Stimulated activated CD4-positive, alpha-beta T cell treated with anti-CD3 and anti-CD28 coated beads, Interleukin-15, amount 100 ng/mL, for 48 hours (primary cell): ENCODE measurements around the gene SEC22C.

ENCODE experiments used
- DNase-seq, 2 donors: peaks; one replicate each; pipeline ENCODE4 v3.0.0-alpha.2; 2020; ENCODE audit warnings: low read depth in 2 of 2

Gene SEC22C

DNA sequence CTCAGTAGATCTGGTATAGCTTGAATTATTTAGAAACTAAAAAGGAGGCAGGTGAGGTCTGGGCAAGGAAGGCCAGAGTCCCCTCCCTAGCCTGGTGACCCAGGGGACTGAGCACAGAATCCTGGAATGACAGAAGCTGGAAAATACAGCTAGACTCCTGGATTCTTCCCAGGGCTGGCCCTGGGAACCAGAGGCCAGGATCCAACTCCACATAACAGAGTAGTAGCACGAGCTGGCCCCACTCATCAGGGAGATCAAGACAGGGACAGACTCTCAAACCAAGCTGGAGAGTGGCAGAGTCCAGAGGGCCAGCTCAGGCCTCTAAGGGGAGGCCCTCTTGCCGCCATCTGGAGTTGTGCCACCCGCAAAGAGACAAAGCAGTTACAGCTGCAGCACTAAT, 68.6 kb downstream of the SEC22C start:
- no peak for DNase-seq

DNA sequence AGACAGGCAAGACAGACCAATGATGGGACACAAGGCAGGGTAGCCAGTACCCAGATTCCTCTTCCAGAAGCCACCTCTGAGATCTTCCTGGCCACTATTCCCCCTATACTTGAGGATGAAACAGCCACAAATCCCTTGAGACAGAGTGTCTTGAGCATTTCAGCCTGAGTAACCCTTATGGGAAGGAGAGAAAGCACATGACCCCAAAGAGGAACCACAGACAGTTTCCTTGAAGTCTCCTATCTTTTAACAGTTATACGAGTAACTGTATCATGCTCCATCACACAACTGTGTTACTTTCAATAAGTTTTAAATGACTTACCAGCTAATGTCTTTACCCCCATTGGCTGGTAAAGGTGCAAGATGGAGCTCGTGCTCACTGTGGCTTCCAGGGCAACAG, 70.0 kb downstream of the SEC22C start:
- no peak for DNase-seq

DNA sequence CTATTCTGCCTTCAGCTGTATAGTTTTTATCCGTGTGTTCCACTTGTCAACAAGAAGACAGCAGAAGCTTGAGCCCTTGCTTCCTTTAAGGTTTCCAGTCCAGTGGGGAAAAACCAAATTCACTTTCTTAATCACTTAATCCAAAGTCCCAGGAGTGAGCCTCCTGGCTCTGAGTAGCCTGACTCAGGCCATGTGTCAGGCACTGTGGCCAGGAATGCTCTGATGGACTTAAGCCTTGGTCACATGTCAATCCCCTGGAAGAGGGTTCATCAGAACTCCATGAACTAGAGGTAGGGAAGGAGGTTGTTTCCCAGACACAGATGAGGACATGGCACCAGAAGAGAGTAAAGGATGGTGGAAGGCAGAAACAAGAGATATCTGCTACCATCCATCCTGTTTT, 70.6 kb downstream of the SEC22C start:
- DNase-seq = no peak

DNA sequence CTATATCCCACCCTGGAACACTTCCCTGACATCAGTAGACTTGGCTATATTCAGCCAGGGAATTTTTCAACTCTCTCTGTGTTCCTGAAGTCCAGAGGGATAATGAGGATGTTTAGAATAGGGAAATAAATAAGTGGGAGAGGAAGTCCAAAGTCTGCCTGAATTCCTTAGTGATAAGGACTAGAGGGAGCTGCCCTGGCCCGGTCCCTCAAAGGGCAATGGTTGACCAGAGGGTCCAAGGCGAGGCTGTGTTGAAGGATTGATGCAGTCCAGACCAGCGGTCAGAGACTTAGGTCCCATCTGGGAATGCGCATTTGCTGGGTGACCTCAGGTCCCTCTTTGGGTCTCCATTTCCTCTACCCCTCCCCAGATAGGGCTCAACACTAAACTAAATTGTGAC, 71.4 kb downstream of the SEC22C start:
- no peak for DNase-seq

DNA sequence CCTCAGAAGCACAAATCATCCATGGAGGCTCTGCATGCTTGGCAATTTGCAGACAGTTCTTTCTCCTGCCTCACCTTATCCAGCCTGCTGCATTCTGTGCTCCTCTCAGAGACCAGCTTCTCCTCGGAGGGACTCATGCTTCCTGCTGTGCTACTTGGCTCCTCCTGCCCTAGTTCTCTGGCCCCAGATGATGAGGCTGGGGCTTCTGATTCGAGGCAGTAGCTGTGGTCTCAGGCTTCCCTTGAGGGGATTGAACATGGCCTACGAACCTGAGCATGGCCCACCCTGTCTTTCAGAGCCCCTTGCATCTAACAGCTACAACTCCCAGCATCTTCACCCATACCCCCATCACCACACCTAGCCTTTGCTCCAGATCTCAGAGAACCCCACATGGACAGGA, 72.7 kb downstream of the SEC22C start:
- DNase-seq = no peak

DNA sequence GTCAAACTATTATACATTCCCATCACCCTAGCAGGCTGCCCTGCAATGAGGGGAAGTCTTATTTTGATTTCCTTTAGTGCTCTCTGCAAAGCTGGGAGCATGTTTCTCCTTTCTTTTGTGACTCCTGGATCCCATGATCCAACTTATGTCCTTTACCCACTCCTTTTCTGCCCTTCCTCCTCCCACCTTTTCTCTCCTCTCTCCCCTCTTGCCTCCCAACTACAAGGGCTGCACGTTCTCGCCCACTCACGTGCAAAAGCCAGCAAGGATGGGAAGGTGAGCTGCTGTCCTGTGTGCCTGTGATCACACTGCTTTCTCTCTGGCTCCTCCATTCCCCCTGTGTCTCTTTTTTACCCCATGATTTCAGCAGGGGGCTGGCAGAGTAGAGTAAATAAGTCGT, 73.2 kb downstream of the SEC22C start:
- DNase-seq = no peak

DNA sequence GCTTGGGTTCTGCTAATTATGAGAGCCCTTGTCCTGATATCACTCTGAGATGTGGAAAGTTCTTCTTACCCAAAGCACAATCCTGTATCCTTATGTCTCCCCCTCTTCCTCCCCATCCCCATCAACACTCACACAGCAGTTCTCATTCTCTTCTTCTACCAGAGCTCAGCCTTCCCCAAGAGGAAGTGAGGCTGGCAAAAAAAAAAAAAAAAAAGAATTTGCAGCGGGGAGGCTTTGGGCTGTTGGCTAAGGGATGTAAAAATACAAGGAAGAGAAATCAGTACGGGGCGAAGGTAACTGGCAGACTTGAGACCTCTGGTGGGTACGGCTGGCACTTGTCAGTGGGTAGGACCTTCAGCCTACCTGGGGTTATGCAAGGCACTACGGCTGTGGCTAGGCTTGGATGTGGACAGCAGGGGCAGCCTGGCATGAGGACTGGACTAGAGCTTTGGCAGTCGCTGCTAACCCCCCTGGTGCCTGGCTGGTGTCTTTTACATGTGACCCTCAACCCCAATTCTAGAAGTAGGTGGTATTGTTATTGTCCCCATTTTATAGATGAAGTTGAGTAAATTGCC, 73.9 kb downstream of the SEC22C start:
- no peak for DNase-seq

DNA sequence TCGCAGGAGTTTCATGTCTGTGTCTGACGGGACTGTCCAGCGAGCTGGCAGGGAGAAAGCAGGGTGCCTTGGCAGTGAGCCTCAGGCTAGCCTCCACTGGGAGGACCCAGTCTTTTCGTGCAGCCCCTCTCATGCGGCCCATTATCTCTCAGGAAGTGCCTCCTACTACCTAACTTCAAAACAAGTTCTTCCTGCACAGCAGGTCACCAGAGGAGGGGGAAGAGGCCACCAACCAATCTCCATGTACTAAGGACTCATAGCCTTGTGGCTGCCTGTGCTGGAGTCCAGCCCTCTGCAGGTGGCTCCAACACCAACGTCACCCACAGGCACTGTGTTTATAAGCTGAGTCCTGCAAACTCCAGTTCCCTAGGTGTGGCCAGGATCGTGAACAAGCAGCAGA, 74.5 kb downstream of the SEC22C start:
- DNase-seq = no peak

DNA sequence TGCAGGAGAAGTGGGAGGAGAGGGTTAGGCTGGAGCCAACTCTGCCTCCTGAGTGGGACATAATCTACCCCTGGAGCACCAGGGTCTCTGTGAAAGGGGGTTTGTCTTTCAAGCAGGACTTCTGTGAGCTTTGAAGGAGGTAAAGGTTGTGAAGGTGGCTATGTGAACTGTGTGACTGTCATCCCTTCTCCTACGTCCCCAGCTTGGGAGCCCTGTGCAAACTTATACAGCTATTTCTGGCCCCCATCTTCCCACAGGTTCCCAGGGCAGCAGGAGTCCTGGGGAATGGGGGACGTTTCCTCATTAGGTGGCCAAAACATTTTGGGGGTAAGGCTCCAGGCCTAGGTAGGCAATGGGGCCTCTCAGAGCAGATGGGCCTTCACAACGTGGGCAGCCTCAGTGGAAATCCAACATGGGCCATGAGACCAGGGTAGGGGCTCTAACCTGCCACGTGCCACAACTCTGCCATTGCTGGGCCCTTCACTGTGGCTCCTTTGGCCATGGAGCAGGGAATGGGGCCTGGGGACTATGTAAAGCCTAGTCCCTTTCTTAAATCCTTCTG, 75.8 kb downstream of the SEC22C start:
- DNase-seq = no peak

DNA sequence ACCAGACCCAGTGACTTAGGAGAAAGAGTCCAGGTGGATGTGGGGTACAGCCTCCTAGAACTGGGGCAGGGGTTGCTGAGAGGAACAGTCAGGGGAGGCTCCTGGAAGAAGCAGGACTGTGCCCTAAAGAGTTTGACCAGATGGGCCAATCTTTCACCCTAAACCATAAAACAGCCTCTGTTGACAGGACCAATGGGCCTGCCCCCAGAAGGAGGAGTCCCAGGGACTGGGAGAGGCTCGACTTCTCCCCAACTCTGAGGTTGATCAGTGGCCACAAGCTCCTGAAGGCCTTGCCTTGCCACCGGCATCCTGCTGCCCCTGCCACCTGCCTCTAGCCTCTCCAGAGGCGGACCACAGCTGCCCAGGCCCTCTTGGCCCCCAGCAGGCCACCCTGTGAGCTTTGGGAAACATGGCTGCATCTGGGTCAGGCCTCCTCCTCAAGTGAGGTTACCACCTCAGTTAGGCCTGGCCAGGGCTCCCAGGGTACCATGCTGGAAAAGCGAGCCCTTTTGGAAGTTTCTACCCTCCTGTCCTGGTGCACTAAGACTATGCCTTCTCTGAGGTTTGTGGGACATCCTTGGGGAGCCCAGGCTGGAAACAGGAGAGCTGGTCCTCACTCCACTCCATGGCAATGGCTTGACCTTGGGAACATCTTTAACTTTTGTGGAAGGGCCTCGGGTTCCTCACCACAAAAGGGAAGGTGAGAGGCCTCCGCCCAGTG, 76.5 kb downstream of the SEC22C start:
- DNase-seq = no peak

DNA sequence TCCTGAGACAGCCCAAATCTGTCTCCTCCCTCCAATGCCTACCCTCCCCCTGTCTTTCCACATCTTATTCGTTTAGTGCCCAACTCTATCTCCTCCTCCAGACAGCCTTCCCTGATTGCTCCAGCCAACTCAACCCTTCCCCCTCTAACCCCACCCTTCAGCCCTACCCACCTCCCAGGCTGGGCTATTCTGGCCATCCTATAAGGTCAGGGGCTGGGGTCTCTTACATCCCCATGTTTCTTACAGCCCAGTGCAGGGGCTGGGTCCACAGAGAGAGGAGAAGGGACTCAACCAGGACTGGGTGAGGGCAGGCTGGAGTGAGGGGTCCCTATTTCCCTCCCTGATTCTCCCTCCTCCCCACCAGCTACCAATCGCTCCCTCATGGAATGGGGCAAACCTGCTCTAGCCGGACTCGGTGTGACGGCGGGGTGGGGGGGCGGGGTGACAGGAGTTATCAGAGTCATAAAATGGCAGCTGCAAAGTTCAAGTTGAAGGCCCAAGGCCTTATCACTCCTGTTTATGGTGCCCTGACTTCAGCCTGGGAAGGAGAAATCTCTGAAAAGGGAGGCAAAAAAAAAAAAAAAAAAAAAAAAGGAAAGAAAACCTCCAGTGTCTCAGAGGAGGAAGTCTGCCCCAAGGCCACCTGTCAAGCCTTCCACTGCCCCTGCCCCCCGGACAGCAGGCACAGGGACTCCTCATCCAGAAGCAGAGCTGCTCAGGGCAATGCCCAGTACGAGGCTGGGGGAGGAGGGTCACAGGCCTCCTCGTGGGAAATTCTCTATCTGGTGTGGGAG, 77.2 kb downstream of the SEC22C start:
- DNase-seq = no peak

DNA sequence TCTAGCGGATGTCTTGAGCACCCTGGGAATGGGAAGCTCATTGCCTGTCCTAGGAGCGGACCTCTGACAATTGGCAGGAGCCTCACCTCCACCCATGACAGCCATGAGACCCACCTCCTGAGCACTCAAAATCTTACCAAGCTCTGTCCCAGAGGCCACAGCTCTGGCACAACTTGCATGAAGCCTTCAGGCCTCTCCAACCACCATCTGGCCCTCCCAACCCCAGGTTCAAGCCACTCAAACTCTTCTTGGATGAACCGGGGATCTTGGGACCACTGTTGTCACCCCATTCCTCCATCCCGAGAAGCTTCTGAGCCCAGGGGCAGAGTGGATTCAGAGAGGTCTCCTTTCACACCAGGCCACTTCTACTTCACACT, 77.8 kb downstream of the SEC22C start:
- no peak for DNase-seq

DNA sequence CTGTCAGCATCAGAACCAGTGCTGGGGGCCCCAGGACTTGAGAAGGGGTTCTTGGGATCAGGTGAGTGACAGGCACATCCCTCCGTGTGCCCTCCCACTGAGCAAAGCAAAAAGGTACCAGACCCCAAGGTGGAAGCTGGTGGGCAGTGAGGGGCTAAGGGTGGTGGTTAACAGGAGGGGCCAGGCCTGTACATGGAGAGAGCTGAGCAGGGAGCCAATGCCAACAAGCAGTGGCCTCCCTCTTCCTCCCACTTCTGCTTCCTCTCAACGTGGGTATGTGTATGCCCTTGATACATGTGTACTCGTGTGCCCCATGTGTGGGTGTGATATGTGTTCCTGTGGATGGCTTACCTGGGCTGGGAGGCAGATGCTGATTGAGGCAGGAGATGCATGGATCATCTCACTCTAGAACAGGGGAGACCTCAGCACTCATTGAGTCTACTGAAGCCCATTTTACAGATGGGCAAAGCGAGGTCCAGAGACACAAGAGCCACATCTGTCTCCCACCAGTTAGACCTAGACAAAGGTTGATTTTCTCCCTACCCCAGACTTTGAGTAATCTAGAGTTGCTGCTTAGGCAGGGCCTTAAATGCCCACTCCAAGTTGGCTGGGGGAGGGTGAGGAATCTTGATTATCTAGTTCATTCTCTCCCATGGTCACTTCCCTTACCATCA, 78.4 kb downstream of the SEC22C start:
- DNase-seq = no peak

DNA sequence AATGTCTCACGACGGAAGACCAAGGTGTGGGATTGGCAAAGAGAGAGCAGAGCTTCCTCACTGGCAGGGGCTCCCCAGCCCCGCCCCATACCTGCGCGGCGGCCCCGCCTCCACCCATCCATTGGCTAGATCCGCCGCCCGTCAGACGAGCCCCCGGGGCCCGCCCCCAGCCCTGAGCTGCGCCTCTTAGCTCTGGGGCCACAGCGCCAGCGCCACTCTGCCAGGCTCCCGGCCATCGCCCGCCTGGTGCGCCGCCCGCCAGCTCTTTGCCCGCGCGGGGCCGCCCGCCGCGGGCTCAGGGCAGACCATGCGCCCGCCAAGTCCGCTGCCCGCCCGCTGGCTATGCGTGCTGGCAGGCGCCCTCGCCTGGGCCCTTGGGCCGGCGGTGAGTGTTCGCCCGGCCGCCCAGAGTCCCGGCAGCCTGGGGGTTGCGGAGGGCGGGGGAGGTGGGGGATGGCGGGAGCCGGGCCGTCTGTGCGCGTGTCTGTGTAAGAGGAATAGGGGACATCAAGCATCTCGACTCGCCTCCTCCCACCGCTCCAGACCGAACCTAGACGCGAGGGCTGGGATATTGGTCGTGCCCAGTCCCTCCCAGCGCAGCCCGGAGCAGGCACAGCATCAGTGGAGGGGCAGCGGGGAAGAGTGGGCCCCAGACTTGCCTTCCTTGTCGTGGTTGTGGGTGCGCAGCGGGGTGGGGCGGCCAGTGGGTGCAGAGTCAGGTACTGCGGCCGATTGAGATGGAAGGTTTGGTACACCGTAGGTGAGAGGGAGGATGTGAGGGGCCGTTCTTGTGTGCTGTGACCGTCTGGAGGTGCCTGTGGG, 79.1 kb downstream of the SEC22C start, which contains the start of gene VIPR1:
VIPR1 (plus strand) TSS at position 215 of the 822 bp plus-strand sequence; CDS start at position 308, 93 bp downstream.
- DNase-seq = peak; percentile 76 to 88

DNA sequence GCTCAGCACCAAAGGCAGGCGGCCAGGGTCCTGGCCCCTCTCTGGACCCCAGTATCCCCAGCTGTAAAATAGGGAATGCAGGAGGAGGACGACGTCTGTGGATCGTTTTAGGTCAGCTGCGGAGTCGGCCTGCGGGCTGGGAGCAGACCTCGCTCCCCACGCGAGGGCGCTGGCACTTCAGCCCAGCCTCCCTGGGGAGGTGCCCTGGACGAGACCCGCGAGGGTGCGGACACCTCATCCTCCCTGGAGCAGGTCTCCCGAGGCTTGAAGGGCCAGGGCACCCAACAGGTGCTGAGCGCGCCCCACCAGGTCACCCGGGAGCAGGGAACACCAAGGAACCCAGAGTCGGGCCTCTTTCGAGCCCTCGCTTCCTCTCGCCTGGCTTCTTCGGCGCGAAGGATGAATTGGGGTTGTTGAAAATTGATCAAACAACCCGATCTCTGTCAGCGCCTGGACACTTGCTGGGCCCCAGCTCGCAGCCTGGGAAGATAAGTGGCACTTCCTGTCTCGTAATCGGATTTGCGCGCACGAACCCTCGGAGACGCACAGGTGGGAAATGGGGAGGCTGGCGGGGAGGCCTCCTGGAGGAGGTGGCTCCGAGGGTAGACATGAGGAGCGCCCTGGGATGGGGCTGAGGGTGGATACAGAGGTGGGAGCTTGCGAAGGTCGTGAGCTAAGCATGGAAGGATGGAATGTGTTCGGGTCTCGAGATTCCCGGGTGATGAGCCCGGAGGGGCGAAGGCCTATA, 79.9 kb downstream of the SEC22C start:
- peak in 1 of 2 donors; percentile 61 for DNase-seq

DNA sequence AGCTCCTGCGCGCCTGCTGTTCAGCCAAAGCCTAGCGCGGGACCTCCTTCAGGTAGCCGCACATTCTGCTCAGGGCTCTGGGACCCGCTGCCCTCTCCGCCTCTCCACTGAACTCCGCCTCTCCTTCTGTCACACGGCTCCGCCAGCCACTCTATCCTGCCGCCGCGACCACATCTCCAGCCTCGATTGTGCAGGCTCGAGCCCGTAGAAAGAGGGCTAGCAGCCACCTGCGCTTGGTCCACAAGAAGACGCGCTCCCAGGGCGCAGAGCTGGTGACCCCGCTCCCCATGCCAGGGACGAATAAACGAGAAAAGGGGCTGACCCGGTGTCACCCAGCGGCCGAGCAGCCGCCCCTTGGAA, 80.5 kb downstream of the SEC22C start:
- DNase-seq = no peak

DNA sequence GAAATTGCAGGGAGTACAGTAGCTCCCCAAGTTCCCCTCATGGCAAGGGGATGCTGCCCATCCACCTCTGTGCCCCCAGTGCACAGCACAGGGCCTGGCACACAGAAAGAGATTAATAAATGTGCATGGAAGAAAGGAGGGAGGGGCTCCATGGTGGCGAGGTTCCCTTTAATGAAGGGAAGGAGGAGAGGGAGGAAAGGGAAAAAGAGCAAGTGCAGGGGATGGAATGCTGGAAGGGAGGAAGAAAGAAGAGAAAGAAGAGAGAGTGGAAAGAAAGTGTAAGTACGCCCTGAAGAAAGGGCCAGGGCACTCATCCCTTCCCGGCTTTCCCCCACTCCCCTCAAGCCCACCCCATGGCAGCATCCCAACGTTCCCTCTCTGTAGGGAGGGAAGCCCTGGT, 80.9 kb downstream of the SEC22C start:
- no peak for DNase-seq

DNA sequence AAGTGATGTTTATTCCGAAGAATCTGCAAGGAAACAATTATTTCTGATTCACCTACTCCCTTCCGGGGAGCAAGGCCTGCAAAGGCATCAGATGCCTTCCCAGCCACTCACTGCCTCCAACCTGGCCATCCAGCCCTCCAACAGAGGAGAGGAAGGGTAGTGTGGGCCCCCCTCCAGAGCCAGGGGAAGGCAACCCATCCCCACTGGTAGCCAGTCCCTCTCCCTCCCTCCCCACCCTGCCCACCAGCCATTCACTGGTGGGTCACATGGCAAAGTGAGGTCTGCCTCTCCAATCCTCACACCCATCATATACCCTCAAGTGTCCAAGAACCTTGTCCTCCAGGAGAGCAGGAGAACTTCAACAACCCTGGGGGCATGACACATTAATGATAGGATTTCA, 81.7 kb downstream of the SEC22C start:
- no peak for DNase-seq

DNA sequence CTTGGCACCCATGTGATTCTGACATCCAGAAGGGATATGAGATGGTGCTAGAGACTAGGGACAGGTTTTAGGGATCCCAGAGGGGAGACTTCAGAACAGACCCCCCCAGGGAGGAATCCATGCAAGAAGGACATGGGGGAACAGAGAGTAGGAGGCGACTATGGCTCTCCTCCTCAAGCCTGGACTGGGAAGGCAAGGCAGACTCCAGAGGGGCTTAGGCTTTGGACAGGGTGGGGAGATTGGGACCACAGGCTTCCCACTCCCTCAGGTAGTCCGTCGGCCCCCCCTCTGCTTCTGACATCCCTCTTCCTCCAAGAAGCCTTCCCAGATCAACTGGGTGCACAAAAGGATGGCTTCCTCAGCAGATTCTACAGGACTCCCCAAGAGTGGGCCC, 82.3 kb downstream of the SEC22C start:
- DNase-seq = no peak

DNA sequence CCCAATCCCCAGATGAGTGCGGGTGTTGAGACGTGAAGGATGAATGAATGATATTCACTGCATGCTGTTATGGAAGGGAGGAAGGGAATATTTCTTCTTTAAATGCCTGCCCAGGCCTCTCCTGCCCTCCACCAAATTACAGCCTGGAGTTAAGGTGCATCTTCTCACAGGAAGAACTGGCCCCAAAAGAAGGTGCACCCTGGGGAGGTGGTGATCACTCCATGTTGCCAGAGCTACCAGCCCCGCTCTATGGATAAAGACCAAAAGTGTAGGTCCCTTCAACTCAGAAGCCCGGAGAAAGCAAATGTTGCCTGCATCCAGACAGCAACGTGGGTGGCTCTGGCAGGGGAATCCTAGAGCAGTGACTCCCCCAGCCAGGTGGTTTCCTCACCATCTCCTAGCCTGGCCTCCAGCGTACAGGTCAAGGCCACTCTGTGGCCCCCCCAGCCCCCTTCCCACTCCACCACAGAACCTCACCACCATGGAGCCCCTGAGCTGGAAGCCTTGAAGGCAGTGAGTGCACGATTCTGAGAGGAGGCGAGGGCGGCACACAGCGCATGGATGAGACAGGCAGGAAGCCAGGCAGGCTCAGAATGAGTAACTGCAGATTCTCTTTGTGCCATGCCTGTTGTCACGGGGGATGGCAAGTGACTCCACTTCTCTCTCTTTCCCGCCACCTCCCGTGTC, 82.8 kb downstream of the SEC22C start:
- DNase-seq = no peak
